Measurements from ENCODE around the gene BORCS6. TPM values are rescaled to one million over a fixed set of nuclear protein-coding genes. Genes with fewer than 3 reads are reported as not detected.

BORCS6 gene
- total RNA-seq, 1 donor from 2014 or later: 4.6 TPM

DNA sequence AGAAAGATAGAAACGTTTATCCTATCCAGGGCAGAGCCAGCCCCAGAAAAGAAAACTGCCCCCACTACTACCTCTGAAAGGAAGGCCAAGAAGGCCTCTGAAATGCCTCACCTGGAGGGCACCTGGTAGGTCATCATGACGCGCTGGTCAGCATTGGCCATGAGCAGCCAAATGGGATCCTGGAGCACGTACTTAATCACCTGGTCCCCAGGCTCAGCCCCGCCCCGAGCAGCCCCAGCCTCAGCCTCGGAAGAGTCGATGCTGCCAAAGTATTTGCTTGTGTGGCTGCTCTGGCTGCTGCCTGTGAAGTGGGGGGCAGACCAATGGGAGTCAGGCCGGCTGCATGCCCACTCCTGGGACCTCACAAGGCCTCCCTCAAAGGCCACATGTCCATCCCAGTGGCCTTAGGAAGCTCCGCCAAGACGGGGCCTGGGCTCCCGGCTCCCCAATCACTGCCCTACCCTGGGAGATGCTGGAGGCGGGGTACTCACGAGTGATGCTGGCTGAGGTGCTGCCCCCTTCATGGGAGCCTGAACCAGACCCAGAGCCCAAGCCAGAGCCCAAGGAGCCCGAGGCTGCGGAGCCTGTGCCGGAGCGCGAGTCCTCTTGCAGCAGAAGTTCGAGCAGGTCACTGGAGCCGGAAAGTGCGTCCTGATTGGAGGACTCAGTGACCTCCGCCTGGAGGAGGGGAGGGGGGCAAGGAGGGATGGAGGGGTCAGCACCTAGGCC is 47.7 kb downstream of the BORCS6 start:
- DNase-seq: no peak

DNA sequence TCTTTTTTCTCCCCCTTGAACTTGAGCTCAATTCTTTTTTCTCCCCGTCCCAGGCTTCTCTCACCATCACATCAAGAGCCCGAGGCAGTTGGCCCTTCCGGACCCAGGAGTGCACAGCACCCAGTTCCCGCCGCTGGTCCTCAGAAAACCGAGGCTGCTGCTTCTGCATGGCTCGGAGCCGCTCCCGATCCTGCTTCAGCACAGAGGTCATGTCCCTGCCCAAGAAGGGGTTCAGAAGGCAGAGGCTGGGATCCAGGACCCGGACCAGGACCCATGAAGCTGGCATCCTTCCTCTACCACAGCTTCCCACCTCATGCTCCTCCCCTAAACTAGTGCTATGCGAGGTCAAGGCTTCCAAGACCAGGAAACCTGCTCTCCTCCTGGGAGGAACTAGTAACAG is 48.2 kb downstream of the BORCS6 start:
- no peak for DNase-seq

DNA sequence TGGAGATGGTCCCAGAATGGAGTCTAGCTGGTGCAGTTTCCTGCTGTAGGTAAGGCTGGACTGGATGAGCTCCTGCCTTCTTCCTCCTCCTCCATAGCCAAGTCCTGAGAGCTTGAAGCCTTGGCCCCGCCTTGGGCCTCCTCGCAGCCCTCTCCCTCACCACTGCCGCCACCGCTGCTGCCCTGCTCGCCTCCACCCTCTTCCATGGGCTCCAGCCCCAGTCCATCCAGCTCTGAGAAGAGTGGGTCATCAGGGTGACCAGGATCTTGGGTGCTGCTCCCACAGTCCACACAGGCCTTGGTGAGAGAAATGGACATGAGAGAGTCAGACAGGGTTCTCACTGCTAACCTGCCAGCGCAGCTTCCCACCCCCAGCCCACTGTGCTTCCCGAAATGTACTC is 48.9 kb downstream of the BORCS6 start:
- no peak for DNase-seq

DNA sequence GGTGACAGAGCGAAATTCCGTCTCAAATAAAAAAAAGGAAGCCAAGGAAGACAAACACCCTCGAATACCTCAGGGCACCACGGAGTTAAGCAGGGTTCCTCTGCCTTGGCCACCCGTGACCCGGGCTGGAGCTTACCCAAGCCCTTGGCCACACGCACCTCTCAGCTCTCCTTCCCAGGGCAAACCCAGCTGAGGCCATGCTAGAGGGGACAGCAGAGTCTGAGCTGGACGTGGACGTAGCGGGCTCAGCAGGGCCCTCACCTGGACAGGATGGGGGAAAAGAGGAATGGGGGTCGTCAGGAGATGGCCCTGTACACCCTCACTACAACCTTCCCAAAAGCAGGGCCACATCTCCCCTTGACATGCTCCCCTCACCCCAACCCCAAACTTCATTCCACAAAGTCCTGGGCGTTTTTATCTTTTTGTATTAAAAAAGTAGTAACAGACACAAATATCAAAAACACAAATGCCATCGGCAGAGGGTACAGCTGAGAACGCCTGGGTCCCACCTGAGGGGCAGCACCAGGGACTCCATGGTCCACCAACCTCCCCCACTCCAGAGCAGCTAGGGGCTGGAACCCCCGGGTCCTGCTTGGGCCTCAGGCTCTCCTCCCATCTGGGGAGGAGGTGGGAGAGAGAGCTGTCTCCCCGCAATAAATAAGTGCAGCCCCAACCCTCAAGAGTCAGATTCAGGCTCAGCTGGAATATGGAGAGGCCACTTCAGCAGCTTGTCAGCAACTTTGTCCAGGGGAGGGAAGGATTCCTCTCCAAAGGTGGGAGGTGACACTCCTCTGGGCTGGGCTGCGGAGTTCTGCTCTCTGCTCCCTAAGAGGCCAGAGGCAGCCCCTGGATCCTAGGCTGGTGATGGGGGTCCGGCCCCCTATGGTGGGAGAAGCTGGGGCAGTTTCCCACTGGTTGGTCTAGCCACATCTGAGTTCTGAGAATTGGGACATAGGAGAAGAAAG is 49.6 kb downstream of the BORCS6 start:
- no peak for DNase-seq

DNA sequence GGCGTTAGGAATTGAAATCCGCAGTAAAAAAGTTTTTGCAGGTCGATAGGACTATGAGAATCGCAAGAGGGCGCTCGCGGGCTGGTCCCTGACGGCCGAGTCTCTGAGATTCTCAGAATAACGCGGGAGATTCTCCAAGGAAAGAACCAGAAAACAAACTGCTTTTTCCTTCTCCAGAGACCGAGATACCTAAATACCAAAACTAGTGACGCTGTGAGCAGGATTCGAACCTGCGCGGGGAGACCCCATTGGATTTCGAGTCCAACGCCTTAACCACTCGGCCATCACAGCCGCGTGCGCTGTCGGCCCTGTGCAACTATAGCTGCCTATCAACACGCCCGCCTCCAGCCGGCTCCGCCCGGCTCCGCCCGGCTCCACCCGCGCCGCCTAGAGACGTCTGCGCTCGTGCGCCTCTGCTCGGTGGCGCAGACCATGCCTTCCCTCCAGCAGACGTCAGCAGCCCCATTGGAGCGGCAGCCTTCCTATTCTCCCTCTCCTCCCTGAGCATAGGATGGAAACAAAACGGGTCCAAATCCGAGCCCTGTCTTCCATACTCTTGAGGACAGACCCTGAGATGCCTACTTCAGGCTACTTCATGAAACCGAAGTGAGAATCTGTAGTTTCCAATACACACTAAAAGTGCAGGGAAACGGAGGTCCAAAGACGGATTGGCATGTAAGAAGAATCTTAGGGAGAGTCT is 51.2 kb downstream of the BORCS6 start:
- peak; percentile 97 for DNase-seq

DNA sequence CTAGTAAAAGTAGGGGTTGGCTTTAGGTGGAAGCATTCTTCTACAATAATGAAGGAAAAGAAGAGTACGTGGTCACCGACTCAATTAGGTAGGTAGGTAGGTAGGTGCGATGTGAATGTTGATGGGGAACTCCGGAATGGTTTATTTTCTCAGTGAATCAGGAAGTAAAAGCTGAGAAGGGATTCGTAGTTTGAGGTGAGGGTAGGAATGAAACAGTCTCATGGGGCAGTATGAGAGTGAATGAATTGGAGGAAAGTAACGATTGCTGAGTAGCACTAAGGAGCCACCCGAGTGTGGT is 51.7 kb downstream of the BORCS6 start:
- DNase-seq: no peak

Other genes with a start within 250 kb of the BORCS6 start
- gene GUCY2D, start 187.6 kb downstream of the BORCS6 start, total RNA-seq: 0.39 TPM
- gene ALOX15B, start 151.1 kb downstream of the BORCS6 start, total RNA-seq: 0.89 TPM
- gene ALOX12B, start 102.5 kb downstream of the BORCS6 start, total RNA-seq: 10.9 TPM
- 3.2 TPM for gene ALOXE3, start 71.7 kb downstream of the BORCS6 start, total RNA-seq
- gene HES7, start 66.1 kb downstream of the BORCS6 start, total RNA-seq: 0.10 TPM
- gene PER1, start 37.8 kb downstream of the BORCS6 start, total RNA-seq: 83.5 TPM
- 18.0 TPM for gene VAMP2, start 27.2 kb downstream of the BORCS6 start, total RNA-seq
- 21.6 TPM for gene TMEM107, start 13.8 kb downstream of the BORCS6 start, total RNA-seq
- gene AURKB, start 20.4 kb upstream of the BORCS6 start, total RNA-seq: 12.4 TPM
- gene CTC1, start 57.9 kb upstream of the BORCS6 start, total RNA-seq: 13.2 TPM
- 20.1 TPM for gene PFAS, start 59.1 kb upstream of the BORCS6 start, total RNA-seq
- gene RANGRF, start 98.5 kb upstream of the BORCS6 start, total RNA-seq: 6.3 TPM
- gene SLC25A35, start 105.2 kb upstream of the BORCS6 start, total RNA-seq: 0.49 TPM
- gene ARHGEF15, start 120.1 kb upstream of the BORCS6 start, total RNA-seq: 3.6 TPM
- not detected for gene ODF4, start 149.7 kb upstream of the BORCS6 start, total RNA-seq
- gene RPL26, start 193.0 kb upstream of the BORCS6 start, total RNA-seq: 2,559 TPM
- gene RNF222, start 207.6 kb upstream of the BORCS6 start, total RNA-seq: 3.3 TPM
- 98.7 TPM for gene NDEL1, start 245.7 kb upstream of the BORCS6 start, total RNA-seq

Measured in skin of body (tissue), 2 donors.